Tibial nerve (tissue), 3 donors: ENCODE data around the gene PIK3R1.

Source experiments
- CTCF ChIP-seq, 5 experiments: fragments of 200-600 bp in 3 of 5; fragments of 450-650 bp in 2 of 5; sonication (generic) in 3 of 5; IDR thresholded peaks; one replicate each; pipeline ENCODE4 v1.5.1; 2016 to 2019; ENCODE audit warnings: antibody characterized with exemption in 5 of 5, mild to moderate bottlenecking in 3 of 5, moderate library complexity in 2 of 5
- POLR2A ChIP-seq, 2 donors: fragments of 450-650 bp; IDR thresholded peaks; one replicate each; pipeline ENCODE4 v1.6.1; 2017; ENCODE audit warnings: antibody characterized with exemption in 2 of 2, mild to moderate bottlenecking in 2 of 2, moderate library complexity in 2 of 2

GRCh38 chr5:68182534-68182933 lies 33.0 kb upstream of the PIK3R1 start:
- TF ChIP-seq CTCF (IDR thresholded peaks at IDR 0.05) (no peak), POLR2A (IDR thresholded peaks at IDR 0.05) (no peak)
